ENCODE results near the gene RNF11.
A peak's percentile ranks its signal among the peaks of the same experiment; 100 is the strongest.

Gene RNF11

GRCh38 chr1:51295926-51296325 is 59.9 kb downstream of the RNF11 start:
- no peak for DNase-seq (ENCODE audit: low read depth in 2 of 2)

GRCh38 chr1:51296383-51297357 is 60.6 kb downstream of the RNF11 start:
- DNase-seq (ENCODE audit: low read depth in 2 of 2), result peak; percentile 33 to 50

- no peak for DNase-seq (ENCODE audit: low read depth in 2 of 2)
These were observed 61.6 kb downstream of the RNF11 start for GRCh38 chr1:51297401-51298321.

- DNase-seq (ENCODE audit: low read depth in 2 of 2), result no peak
These were observed 62.2 kb downstream of the RNF11 start for GRCh38 chr1:51298322-51298705.

- DNase-seq (ENCODE audit: low read depth in 2 of 2), result no peak
These were observed 63.3 kb downstream of the RNF11 start for GRCh38 chr1:51299185-51299885.

GRCh38 chr1:51299981-51300670 is 64.1 kb downstream of the RNF11 start:
- no peak for DNase-seq (ENCODE audit: low read depth in 2 of 2)

- no peak for DNase-seq (ENCODE audit: low read depth in 2 of 2)
These were observed 65.2 kb downstream of the RNF11 start for GRCh38 chr1:51301152-51301843.

GRCh38 chr1:51301844-51302162 is 65.7 kb downstream of the RNF11 start:
- no peak for DNase-seq (ENCODE audit: low read depth in 2 of 2)

GRCh38 chr1:51302270-51302669 is 66.2 kb downstream of the RNF11 start:
- DNase-seq (ENCODE audit: low read depth in 2 of 2), result no peak

GRCh38 chr1:51302746-51303145 is 66.7 kb downstream of the RNF11 start:
- no peak for DNase-seq (ENCODE audit: low read depth in 2 of 2)

- DNase-seq (ENCODE audit: low read depth in 2 of 2), result no peak
These were observed 67.2 kb downstream of the RNF11 start for GRCh38 chr1:51303315-51303714.

- no peak for DNase-seq (ENCODE audit: low read depth in 2 of 2)
These were observed 67.7 kb downstream of the RNF11 start for GRCh38 chr1:51303751-51304251.

GRCh38 chr1:51304360-51304759 is 68.3 kb downstream of the RNF11 start:
- no peak for DNase-seq (ENCODE audit: low read depth in 2 of 2)

GRCh38 chr1:51305371-51305823 is 69.3 kb downstream of the RNF11 start:
- no peak for DNase-seq (ENCODE audit: low read depth in 2 of 2)

- DNase-seq (ENCODE audit: low read depth in 2 of 2), result no peak
These were observed 70.9 kb downstream of the RNF11 start for GRCh38 chr1:51306950-51307349.

- no peak for DNase-seq (ENCODE audit: low read depth in 2 of 2)
These were observed 72.6 kb downstream of the RNF11 start for GRCh38 chr1:51308636-51309035.

- no peak for DNase-seq (ENCODE audit: low read depth in 2 of 2)
These were observed 73.2 kb downstream of the RNF11 start for GRCh38 chr1:51309291-51309690.

GRCh38 chr1:51310871-51311613 is 75.0 kb downstream of the RNF11 start:
- no peak for DNase-seq (ENCODE audit: low read depth in 2 of 2)

- no peak for DNase-seq (ENCODE audit: low read depth in 2 of 2)
These were observed 75.8 kb downstream of the RNF11 start for GRCh38 chr1:51311826-51312225.

GRCh38 chr1:51312718-51313117 is 76.6 kb downstream of the RNF11 start:
- DNase-seq (ENCODE audit: low read depth in 2 of 2), result no peak

Data from fibroblast of skin of left biceps (primary cell).